8988T (cell line): ENCODE measurements around the gene WWOX.

ENCODE experiments used
- DNase-seq: peaks from one replicate; pipeline ENCODE4 v3.0.0; 2011

WWOX gene

DNA sequence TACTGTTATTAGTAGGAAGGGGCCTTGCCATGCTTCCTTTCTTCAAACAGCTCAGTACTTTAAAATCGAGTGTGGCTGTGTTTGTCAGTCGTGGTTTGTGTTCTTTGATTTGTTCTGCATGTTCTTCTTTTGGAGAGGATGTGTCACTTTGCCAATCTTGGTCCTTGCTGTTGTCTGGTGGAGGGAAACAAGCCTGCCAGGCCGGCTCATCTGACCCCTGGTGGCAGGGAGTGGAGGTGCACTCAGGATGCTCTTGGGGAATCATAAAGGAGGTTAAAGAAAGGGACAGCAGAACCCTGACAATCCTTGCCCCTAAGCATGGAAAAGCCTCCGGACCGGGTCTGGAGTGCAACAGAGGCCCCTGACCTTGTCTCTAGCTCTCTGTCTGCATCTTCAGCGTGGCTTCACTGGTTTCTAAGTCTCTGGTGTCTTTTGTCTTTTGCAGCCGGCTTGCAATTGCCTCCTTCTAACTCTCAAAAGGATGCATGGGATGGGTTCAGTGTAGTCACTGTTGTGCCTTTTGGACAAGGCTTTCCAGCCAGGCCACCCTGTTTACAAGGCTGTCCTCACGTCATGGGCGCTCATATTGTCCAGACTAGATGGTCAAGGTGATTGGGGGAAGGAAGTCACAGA, 135.8 kb downstream of the WWOX start:
- peak; percentile 70 for DNase-seq

DNA sequence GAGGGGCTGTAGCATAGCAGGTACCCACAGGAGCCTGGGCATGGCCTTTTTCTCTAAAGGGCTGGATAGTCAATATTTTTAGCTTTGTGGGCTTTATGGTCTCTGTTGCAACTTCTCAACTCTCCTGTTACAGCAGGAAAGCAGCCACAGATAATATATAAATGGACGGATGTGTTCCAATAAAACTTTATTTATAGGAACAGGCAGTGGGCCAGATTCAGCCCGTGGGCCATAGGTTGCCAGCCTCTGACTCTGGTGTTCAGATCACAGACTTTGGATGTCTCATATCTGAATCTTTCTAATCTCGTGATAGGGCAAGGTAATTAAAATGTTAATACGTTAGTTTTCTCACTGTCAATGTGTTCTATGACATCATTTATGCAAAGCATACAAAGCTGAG, 136.4 kb downstream of the WWOX start:
- no peak for DNase-seq

DNA sequence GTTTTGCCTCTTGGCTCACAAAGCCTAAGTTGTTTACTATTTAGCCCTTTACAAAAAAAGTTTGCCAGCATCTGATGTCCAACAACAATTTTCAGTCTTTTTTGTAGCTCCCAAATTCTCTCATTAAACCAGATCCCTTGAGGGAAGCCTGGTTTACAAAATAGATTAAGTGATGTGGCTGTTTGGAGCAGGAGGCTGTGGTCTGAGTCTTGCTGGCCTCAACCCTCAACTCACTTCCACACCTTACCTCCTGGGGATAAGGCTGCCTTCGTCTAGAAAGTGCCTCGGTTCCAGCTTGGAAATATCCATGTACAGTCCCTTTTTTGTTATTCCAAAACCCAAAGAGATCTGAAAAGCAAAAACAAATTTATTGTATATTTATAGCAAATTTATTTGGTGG, 138.4 kb downstream of the WWOX start:
- DNase-seq, result no peak

DNA sequence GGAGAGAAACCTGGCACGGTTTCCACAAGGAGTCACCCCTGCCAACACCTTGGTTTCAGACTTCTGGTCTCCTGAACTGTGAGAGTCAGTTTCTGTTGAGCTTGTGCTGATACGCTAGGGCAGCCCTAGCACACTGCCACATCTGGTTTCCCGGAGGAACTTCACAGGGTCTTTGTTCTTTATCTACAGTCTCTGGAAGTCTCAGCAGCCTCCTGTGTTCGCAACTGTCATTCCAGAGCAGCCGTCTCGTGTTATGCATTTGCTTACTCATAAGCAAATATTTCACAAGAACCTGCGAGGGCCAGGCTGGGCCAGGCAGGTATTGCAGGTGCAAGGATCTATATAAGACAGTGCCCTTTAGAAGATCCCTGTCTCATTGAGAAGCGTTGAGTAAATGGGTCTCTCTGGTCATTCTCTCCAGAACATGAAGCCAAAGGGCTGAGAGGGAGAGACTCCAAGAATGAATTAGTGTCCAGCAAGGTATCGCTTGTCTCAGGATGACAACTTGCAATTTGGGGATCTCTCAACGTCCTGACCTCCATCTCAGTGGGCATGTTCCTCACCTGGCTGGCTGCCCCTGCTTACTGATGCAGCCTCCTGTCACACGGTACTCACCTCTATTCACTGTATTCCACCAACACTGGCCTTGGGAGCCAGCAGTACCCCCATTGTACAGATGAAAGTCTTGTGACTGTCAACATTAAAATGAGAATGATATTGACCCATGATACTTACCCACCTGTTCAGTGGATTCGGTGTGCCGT, 141.2 kb downstream of the WWOX start:
- peak; percentile 18 for DNase-seq

DNA sequence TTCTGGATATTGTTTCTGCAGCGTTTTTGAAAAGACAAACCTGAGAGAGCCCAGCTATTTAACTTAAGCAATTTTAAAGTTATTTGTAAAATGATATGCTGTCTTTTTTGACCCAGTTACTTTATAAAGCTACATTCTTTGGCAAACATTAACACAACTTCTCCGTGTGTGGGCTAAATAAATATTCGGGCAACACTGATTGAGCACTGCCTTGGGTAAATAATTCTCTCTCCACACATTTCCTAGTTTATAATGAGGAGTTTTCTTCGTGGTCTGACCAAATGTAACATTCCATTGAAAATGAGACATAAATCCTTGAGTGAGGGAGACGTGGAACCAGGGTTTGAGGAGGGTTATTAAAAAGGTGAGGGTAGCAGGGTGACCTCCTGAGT, 142.8 kb downstream of the WWOX start:
- DNase-seq, result no peak

DNA sequence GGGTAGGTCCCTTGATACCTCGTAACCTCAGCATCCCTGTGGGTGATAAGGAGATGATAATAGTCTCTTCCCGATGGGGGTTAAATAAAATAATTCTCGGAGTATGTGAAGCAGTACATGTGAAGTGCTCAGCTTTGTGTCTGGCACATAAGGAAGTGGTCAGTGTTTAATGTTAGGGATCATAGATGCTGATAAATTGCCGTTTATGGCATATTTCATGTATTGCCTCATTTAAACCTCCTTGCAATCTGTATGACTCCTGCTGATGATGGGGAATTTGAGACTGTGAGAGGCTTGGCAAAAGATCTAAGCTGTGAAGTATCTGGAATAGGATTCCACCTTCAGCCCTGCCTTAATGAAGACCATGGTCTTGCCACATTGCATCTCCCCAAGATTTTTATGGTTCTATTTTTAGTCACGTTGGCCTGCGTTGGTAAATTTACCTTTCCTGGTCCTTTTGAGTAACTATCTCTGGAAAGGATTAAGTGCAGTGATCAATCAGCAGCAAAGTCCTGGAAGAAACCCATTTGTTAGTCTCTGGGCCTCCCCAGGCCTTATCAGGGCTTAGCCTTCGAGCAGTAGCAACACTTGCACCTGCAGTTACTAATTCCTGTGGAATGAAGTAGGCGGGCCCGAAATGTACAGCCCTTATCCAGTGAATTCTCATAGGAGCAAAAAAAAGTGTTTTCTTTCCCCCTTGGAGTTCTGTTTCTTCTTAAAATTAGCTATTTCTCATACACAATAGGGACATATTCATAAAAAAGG, 144.9 kb downstream of the WWOX start:
- no peak for DNase-seq

DNA sequence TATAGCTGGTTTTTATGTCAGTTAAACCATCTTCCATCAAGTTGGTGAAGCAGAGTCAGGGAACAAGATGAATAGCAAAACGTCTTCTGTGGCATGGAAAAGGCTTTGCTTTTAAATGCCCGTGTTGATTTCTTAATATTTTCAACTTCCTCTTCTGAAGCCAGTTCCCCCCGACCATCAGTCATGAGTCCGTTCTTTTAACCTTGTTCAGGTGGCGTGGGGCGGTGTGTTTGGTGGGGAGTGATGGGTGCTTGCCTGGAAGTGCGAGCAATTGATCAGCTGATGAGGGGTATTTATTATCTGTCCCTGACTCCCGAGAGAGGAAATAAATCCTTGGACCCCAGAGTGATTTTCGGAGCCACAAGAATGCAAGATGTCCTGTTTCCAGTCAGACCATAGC, 147.1 kb downstream of the WWOX start:
- no peak for DNase-seq

DNA sequence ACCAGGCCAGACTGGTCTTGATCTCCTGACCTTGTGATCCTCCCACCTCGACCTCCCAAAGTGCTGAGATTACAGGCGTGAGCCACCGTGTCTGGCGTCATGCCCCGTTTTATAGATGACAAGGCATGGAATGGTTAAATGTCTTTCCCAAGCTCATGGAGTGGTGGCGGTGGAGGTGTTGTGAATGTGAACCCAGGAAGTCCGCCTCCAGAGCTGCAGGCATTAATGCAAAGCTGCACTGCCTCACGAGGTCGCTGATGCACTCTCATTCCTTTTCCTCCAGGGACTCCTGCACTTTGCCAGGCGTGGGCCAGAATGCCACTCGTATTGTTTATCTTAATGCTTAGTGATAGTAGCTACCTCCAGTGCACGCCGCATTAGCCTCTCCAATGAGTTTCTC, 149.6 kb downstream of the WWOX start:
- DNase-seq, result no peak

DNA sequence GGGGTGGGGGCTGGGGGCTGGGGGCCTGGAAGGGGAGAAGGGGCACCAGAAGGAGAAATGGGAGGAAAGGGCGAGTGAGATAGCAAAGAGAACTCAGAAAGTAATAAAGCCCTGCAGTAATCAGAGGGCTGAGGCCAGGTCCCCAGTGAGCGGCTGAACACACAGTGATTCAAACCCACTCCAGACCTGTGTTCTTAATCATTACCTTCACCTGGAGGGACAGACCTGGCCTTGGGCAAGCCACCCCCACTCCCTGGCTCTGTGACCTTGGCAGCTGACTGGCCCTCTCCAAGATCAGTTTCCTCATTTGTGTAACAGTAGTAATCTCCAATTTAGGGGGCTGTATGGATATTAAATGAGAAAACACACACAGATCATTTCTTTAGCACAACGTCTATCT, 150.4 kb downstream of the WWOX start:
- DNase-seq, result no peak

DNA sequence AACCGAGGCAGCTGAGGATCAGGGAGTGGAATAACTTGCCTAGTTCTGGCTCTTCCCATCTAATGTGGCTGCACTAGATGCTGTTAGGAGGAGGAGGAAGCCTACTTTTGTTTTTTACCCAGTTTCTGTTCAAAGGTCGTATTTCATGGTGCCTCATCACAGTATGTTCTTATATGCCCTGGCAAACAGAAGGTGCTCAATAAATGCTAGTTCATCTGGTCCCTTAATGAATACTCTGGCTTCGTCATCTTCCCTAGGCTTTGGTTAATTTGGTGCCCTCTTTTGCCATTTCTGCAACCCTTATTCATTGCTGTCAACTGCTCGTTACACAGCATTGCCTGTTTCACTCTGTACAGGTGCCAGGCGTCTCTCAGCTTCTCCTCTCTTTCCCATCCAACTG, 151.7 kb downstream of the WWOX start:
- DNase-seq, result no peak

DNA sequence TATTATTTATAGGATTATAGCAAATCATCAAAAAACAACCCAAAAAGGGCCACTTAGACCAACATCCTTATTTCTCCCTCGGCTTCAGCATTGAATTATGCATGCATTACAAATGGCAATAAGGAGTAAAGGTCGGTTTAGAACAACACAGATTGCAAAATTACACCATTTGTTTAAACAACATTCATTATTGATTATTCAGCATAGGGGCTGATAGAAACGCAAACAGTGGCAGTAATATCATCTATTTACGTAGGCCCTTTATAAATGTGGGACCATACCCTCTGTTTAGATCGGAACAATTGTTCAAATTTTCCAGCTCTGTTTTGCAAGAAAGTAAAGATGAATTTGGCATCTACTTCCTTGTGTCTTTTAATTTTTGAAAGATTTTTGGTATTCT, 153.3 kb downstream of the WWOX start:
- no peak for DNase-seq

DNA sequence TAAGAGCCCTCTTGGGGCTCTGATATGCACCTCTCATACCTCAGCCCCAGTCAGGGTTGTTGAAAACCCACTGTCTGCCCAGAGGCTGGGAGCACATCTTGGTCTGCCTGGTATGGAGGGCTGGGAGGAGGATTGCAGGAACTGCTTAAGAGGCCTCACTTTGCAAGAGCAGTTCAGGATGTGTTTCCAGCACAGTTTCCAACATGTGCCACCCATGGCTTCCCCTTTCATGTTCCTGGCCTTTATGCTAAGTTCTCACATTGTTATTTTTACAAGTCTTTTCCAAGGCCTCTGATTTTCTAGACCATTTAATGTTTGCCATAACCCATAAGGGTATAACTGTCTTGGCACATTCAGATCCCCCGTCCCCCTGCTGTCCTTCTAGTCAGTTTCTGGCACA, 155.4 kb downstream of the WWOX start:
- DNase-seq, result no peak

DNA sequence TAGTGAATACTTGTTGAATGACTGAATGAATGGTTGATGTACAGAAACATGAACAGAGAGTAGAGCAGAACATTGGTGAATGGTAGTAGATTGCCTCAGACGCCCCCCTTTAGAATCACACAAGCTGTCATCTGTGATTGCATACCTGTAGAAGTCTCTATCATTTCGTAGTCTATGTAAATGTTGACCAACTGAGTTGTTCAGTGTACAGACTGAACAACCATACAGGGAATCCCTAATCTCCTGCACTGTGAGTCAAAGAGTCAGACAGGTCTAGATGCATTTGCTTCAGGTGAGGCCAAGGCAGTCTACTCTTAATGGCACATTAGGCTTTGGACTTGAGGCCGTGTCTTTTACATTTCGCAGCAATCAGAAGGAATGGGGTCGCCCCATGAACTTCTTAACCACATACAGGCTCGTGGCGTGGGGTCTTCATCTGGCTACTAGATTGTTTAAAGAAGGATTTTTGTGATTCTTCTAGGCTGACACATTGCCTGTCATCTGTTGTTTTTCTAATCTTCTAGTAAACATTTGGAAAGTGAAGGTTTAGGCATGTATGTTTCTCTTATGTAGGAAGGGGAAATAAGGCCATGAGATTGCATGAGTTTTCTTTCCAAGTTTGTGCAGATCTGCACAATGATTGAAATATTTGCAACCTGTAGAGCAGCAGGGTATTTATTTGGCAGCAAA, 157.4 kb downstream of the WWOX start:
- no peak for DNase-seq

DNA sequence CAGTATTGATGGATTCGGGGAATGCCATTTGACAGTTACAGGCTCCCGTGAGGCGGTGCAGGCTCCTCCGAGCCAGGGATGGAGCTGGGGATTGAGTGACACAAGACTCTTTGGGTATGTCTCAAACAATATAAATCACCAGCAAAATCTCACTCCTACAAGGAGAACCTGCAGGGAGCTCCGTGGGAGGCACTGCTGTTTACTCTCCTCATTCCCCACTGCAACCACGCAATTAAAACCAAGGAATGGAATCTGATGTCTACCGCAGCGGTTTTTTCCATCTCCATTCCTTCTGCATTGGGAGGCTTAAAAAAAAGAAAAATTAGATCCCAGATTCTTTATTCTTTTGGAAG, 157.9 kb downstream of the WWOX start:
- DNase-seq, result no peak

DNA sequence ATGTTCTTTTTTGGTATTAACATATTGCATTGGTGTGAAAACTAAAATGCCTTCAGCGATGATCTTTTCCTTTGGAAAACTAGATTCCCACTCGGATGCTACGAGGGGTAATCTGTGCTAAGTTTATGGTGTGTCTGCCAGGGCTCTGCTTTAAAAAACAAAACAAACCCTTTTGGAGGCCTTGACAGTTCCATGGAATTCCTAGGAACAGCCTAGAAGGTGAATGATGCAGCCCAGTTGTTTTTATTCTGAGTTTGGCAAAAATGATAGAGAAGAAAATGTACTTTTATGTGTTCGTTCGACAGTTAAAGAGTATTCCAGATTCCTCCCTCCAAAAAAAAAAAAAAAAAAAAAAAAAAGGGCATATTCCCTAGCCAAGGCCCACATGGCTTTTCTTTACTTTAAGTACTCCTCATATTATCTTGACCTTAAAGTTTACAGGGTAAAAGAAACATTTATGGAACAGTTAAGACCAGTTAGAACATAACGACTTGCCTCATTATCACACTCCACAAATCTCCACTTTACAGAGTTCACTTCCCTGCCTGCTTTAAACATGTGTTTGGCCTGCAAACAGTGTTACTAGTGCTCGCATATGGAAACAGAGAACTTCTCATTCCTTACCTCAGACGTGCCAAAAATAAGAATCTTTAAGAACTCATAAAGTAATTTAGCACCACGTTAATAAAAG, 159.1 kb downstream of the WWOX start:
- DNase-seq, result no peak

DNA sequence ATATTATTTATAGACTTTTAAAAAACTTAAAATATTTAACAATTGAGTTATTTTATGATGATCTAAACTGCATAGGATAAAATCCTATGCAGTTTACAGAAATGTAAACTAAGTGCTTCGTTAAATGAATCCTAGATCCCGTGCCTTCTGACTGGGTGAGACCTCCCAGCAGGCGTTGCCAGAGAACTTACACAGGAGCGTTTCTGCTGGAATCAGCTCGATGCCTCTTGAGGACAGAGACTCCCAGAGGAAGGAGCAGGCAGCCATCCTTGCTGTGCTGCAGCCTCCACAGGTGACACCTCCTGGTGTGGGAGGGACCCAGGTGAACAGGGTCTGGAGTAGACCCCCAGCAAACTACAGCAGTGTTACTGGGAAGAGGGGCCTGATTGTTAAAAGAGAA, 160.4 kb downstream of the WWOX start:
- DNase-seq, result no peak

DNA sequence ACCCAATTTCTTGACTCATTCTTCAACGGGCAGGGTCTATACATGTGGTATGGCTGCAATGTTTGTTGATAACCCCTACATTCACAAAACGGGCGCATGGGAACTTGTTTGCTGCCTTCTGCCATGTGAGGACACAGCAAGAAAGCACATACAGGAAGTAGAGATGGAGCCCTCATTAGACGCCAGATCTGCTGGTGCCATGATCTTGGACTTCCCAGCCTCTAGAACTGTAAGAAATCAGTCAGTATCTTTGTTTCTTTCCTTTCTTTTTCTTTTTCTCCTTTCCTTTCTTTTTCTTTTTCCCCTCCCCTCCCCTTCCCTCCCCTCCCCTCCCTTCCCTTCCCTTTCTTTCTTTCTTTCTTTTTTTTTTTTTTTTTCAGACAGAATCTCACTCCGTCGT, 165.2 kb downstream of the WWOX start:
- DNase-seq, result no peak

DNA sequence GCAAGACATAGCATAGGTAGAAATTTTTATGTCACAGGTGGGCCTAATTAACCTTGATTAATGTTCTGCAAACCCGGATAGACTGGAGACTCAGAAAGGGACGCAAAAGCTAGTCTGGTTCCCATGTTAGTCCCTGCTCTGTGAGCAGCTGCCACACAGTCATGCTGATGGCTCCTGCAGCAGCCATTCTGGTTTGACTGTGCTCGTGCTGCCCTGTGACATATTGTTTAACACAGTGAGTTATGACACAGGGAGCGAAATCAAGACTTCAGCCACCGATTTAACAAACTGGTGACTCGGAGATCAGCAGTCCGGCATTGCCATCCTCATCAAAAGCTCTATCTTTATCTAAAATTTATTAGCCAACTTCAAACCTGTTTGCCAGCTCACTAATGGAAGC, 169.8 kb downstream of the WWOX start:
- no peak for DNase-seq

DNA sequence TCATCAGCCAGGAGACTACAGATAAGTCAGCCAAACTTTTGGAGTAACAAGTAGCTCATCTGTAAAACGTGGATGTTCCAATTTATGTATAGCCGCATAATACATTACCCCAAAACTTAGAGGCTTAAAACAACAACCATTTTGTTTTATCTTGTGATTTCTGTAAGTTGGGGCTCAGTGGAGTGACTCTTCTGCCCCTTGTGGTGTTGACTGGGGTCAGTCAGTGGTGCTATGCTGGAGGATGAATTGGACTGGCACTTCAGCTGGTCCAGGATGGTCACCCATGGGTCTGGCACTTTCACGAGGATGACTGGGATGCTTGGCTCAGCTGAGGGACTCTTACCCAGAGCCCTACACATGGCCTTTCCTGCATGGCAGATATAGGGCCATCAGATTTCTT, 172.5 kb downstream of the WWOX start:
- DNase-seq, result no peak

DNA sequence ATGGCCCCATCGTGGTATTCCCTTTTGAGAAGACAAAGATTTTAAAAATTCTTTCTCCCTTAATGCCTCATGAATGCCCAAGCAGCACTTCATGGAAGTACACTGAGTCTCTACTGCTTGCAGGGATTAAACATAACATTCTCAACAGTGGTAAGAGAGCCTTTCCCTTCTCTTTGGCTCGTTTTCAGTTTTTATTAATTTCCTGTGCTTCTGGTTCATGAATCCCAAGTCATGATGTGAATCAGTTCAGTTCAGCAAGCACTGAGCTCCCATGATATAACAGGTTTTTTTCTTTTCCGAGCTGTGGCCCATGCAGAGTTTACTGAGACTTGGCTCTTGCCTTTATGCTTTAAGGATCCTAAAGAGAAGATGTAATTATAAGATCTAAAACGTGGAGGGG, 175.3 kb downstream of the WWOX start:
- no peak for DNase-seq

DNA sequence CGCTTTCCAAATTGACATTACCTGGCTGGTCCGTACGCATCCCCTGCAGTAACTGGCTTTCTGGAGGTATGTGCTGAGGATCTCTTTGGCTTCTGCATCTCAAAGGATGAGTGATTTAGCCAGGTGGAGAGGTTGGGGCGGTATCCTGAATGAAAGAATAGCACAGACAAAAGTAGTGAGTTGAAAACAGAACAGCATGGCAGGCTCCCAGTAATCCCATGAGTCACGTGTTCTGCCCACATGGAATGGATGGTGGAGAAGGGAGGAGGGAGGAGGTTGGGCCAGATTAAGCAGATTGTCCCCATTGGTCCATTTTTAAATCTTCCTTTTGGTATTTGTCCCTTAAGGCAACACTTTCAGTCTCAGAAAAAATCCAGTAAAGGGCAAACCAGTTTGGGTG, 176.0 kb downstream of the WWOX start:
- DNase-seq, result no peak

DNA sequence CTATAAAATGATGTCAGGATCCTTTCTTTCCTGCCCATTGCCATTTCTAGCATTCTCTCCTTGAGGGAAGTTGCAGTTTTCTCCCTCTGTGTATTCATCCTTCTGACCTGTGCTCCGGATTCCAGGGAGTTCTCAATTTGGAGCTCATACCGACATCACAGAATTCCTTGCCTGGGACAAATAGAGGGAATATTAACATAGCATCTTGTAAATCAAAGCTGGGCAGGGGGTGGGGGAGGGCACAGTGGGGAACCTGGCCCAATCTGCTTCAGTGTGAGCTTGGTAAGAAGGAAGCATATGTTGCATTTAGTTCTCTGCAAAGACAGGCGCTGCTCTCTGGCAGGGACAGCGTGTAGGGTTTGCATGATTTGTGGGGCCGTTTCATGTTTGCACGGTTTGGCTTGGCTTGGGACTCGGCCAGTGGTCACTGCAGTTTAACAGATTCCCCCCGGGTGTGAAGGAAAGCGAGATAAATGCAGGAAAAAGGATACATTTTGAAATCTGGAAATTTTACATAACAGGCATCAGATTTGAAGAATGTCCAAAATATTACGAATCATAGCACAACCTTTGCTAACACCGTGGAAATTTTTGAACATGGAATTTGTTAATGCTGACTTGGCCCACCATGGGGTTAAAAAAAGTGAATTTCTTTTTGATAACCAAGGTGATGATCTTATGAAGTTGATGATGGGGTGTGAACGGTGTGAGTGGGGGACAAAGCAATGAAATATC, 178.0 kb downstream of the WWOX start:
- no peak for DNase-seq
